BE2C (cell line): Measurements from ENCODE around the gene TNS3.

Source experiments
- DNase-seq: peaks from one replicate; pipeline ENCODE4 v3.0.0-alpha.2; 2020
- H3K27me3 ChIP-seq: fragments of 250-450 bp; sonication (Bioruptor Pico); 2 replicates; pipeline ENCODE4 v1.5.1; 2020; ENCODE audit warnings: mild to moderate bottlenecking
- H3K36me3 ChIP-seq: fragments of 250-450 bp; sonication (Bioruptor Pico); 2 replicates; pipeline ENCODE4 v1.5.1; 2020; ENCODE audit warnings: mild to moderate bottlenecking
- H3K4me1 ChIP-seq: fragments of 250-450 bp; sonication (Bioruptor Pico); 2 replicates; pipeline ENCODE4 v1.5.1; 2020
- H3K4me3 ChIP-seq: 2 replicates; pipeline ENCODE4 v1.5.1; 2011; ENCODE audit warnings: low read depth, low read length
- H3K9me3 ChIP-seq: fragments of 250-450 bp; sonication (Bioruptor Pico); 2 replicates; pipeline ENCODE4 v1.5.1; 2020
- TF ChIP-seq, protein P1 (sequence below): IDR thresholded peaks from 2 replicates; pipeline ENCODE4 v1.5.1; 2012; ENCODE audit warnings: mild to moderate bottlenecking, low read depth, low read length

TNS3 gene

DNA sequence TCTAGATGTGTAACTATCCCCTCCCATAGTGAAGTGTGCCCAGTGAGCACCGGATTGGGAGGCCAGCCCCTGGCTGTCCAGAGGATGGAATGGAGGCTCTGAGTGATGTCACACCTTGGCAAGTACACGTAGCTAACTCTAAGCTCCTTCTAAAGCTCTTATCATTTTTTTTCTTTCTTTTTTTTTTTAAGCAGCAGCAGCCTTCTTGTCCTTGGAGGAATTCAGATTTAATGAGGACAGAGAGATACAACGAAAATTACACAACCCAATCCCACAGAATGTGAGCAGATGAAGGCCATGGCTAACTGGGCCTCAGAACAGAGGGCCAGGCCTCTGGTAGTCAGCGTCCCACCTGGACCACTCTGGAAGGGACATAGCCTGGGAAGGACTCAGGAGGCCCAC lies 11.3 kb downstream of the TNS3 start:
- no peak for DNase-seq
- H3K4me1 ChIP-seq, result peaks cover 12% of the 10 kb centered on the region
- no peaks in the 10 kb centered on the region for H3K9me3 ChIP-seq
- TF ChIP-seq, protein P1, sequence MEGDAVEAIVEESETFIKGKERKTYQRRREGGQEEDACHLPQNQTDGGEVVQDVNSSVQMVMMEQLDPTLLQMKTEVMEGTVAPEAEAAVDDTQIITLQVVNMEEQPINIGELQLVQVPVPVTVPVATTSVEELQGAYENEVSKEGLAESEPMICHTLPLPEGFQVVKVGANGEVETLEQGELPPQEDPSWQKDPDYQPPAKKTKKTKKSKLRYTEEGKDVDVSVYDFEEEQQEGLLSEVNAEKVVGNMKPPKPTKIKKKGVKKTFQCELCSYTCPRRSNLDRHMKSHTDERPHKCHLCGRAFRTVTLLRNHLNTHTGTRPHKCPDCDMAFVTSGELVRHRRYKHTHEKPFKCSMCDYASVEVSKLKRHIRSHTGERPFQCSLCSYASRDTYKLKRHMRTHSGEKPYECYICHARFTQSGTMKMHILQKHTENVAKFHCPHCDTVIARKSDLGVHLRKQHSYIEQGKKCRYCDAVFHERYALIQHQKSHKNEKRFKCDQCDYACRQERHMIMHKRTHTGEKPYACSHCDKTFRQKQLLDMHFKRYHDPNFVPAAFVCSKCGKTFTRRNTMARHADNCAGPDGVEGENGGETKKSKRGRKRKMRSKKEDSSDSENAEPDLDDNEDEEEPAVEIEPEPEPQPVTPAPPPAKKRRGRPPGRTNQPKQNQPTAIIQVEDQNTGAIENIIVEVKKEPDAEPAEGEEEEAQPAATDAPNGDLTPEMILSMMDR, result no peak
- H3K27me3 ChIP-seq, result no peaks in the 10 kb centered on the region
- no peak overlapping the region for H3K4me3 ChIP-seq
- H3K36me3 ChIP-seq, result no peaks in the 10 kb centered on the region

DNA sequence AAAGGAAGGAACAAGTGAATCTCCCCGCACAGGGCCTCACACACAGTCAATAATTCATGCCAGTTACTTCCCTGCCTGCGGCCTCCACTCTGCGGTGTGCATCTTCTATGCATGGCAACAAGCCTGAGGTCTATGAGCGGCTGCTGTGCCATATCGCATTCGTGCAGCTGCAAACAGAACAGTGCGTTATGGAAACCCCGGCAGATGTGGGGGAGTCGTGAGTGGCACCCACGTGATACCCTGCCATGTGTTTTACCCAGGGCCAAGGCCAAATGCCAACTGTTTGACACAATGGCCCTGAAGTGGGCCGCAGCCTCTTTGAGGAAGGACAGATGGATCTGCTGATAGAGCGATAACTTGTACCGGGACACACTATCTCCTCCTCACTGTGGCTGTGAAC lies 13.4 kb downstream of the TNS3 start:
- Histone ChIP-seq H3K9me3 (no peaks in the 10 kb centered on the region), H3K4me1 (peaks cover 9% of the 10 kb centered on the region), H3K4me3 (no peak overlapping the region), H3K36me3 (no peaks in the 10 kb centered on the region), H3K27me3 (no peaks in the 10 kb centered on the region)
- no peak for DNase-seq
- TF ChIP-seq, protein P1, result no peak

DNA sequence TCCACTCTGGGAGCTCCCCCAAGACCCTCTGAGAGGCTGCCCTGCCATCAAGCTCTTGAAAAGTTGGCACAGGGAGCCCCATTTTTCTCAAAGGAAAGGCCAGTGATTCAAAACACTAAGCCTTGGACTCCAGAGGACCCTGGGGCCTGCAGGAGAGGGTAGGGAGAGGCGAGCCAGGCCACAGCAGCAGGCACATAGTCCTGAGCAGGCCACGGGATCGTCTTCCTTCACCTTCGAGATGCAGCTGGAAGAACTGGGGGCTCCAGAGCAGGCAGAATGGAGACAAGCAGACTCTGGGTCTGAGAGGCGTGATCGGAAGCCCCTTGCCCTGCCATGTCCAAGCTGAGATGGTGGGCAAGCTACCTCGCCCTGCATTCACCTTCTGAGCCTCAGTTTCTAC lies 13.9 kb downstream of the TNS3 start:
- no peaks in the 10 kb centered on the region for H3K36me3 ChIP-seq
- no peaks in the 10 kb centered on the region for H3K27me3 ChIP-seq
- no peaks in the 10 kb centered on the region for H3K9me3 ChIP-seq
- peaks cover 7% of the 10 kb centered on the region for H3K4me1 ChIP-seq
- no peak overlapping the region for H3K4me3 ChIP-seq
- DNase-seq, result no peak
- TF ChIP-seq, protein P1, result no peak

DNA sequence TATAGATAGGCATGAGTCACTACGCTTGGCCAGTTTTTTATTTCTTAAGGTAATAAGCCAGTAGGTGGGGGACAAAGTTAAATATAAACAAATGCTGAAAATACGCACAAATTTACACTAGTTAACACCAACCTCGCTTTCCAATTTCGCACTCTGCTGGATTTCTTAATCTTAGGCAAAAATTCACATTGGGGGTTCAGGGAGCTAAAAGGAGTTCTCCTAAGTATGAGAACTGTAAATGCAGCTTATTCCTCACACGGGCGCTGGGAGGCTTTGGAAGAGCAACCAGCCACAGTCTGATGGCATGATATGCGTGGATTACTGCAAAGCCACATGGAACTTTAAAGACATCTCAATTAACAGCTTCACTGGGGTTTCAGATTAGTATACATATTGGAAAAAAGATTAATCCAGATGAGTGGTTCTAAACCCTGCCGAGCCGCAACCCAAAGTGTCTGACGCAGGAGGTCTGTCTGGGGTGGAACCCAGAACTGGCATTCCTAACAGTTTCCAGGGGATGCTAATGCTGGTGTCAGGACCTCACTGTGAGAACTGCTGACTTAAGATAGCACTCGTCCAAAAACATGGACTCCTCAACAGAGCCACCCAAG lies 16.2 kb downstream of the TNS3 start:
- DNase-seq, result no peak
- Histone ChIP-seq H3K36me3 (no peaks in the 10 kb centered on the region), H3K4me1 (no peaks in the 10 kb centered on the region), H3K9me3 (no peaks in the 10 kb centered on the region), H3K4me3 (no peak overlapping the region), H3K27me3 (no peaks in the 10 kb centered on the region)
- TF ChIP-seq, protein P1, result no peak

DNA sequence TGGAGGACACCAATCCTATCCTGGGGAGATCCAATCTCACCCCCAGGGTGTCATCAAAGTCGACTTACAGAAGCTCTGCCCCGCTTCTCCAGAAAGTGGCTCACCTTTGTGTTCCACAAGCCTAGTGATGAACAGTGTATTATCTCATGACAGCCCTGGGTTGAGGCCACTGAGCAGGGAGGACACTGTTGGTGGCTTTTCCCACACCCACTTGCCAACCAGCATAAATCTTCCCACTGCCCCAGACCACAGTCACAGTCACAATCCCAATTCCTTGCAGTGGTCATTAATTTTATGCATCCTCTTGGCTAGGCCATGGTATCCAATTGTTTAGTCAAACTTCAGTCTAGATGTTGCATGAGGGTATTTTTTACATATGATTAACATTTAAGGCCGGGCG lies 18.4 kb downstream of the TNS3 start:
- H3K36me3 ChIP-seq, result no peaks in the 10 kb centered on the region
- TF ChIP-seq, protein P1, result no peak
- no peaks in the 10 kb centered on the region for H3K27me3 ChIP-seq
- no peak for DNase-seq
- no peaks in the 10 kb centered on the region for H3K9me3 ChIP-seq
- no peak overlapping the region for H3K4me3 ChIP-seq
- H3K4me1 ChIP-seq, result no peaks in the 10 kb centered on the region

DNA sequence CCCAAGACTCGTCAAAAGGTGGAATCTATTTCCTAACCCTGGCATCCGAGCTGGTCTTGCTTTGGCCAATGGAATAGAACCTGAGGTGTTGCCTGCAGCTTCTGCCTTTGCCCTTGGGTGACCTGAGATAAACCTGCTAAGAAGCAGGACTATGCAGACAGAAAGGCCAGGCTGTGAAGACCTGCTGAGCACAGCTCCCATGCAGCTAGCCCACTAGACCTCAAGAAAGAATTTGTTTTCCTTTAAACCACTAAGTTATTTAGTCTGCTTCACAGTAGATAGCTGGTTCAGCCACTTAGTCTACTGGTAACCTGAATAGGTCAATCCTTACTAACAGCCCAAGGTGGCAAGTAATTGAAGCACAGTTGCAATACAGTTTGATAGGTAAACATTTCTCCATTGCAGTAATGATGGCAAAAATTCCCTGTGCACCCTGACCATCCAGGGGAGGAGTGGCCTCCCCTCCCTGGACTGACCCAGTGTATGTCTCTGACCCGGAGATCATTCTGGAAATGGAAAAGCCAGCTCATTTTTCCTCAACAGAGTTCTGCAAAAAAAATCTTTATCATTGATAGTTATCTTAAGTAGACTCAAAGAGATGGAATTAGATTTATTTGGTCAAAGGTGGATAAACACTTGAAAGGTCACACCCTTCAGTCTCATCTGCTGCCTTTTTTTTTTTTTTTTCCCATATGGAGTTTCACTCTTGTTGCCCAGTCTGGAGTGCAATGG lies 20.0 kb downstream of the TNS3 start:
- Histone ChIP-seq H3K4me1 (no peaks in the 10 kb centered on the region), H3K9me3 (no peaks in the 10 kb centered on the region), H3K27me3 (no peaks in the 10 kb centered on the region), H3K4me3 (no peak overlapping the region), H3K36me3 (no peaks in the 10 kb centered on the region)
- TF ChIP-seq, protein P1, result no peak
- no peak for DNase-seq
